GM12878 (cell line): Measurements from ENCODE around the gene CNTN4. TPM values are rescaled to one million over a fixed set of nuclear protein-coding genes. Genes with fewer than 3 reads are reported as not detected.

Experiments used
- ATAC-seq: fragments of 200-7000 bp; cut with Tn5 transposase; 3 replicates; pipeline ENCODE4 v1.9.1; 2020; ENCODE audit warnings: mild to moderate bottlenecking, moderate library complexity
- BruUV-seq: library from RNA; stranded (reverse); fragments of 400-500 nt; replicated peaks from 2 replicates; lab custom pipeline; 2021; lab: Mats Ljungman, UMichigan
- CTCF ChIA-PET: fragments of 300-600 bp; sonication (Branson Sonifier 250); formaldehyde crosslinking; extraction: SDS; loops from one replicate; lab custom pipeline; 2021; ENCODE audit warnings: inconsistent platforms; lab: Yijun Ruan, JAX
- POLR2A ChIA-PET: fragments of 350-600 bp; formaldehyde crosslinking; extraction: SDS; loops from one replicate; lab custom pipeline; 2021; ENCODE audit warnings: inconsistent platforms; lab: Charles Lee
- RAD21 ChIA-PET: fragments of 300-600 bp; sonication (Branson Sonifier 250); formaldehyde crosslinking; loops from one replicate; lab custom pipeline; 2023; ENCODE audit warnings: antibody characterized with exemption; ENCODE audit not compliant: unreplicated experiment; lab: Charles Lee
- SMC1A ChIA-PET: fragments of 300-600 bp; sonication (Branson Sonifier 250); formaldehyde crosslinking; loops from one replicate; lab custom pipeline; 2023; ENCODE audit not compliant: unreplicated experiment, uncharacterized antibody; lab: Charles Lee
- DNase-seq: peaks from one replicate; pipeline ENCODE4 v3.0.0-alpha.2; 2011; ENCODE audit warnings: low read depth, low spot score
- FAIRE-seq: peaks from 3 replicates; lab custom pipeline; 2011; peaks lifted over from hg19 to GRCh38; lab: Jason Lieb, UNC
- H2AFZ ChIP-seq: 2 replicates; pipeline ENCODE4 v1.6.0; 2011; ENCODE audit warnings: low read depth, low read length, control low read depth; ENCODE audit not compliant: control insufficient read depth
- H3K27ac ChIP-seq: 2 replicates; pipeline ENCODE4 v1.5.1; 2011; ENCODE audit warnings: control low read depth; ENCODE audit not compliant: control insufficient read depth, insufficient read depth
- H3K27me3 ChIP-seq, 2 experiments: replicated peaks in 1 of 2; 2 replicates each; pipeline versions ENCODE4 v1.6.0 to v1.6.1; 2011; ENCODE audit warnings: low read length in 1 of 2; ENCODE audit not compliant: control insufficient read depth in 2 of 2, insufficient read depth in 2 of 2
- H3K36me3 ChIP-seq, 2 experiments: 2 replicates each; pipeline ENCODE4 v1.5.1; 2011; ENCODE audit warnings: low read length in 1 of 2; ENCODE audit not compliant: control insufficient read depth in 2 of 2, insufficient read depth in 2 of 2
- H3K4me1 ChIP-seq: 2 replicates; pipeline ENCODE4 v1.6.1; 2011; ENCODE audit warnings: mild to moderate bottlenecking, low read length, moderate library complexity, mixed read lengths; ENCODE audit not compliant: control insufficient read depth, insufficient read depth
- H3K4me2 ChIP-seq: 2 replicates; pipeline ENCODE4 v1.6.0; 2011; ENCODE audit warnings: control low read depth; ENCODE audit not compliant: control insufficient read depth, insufficient read depth
- H3K4me3 ChIP-seq: fragments of 200-600 bp; sonication (generic); 2 replicates; pipeline ENCODE4 v1.5.1; 2016
- H3K79me2 ChIP-seq: 2 replicates; pipeline ENCODE4 v1.6.0; 2011; ENCODE audit warnings: low read length; ENCODE audit not compliant: control insufficient read depth, insufficient read depth
- H3K9ac ChIP-seq: 2 replicates; pipeline ENCODE4 v1.8.0; 2011; ENCODE audit warnings: low read length, control low read depth, mixed read lengths; ENCODE audit not compliant: control insufficient read depth, insufficient read depth
- H3K9me3 ChIP-seq: replicated peaks from 3 replicates; pipeline ENCODE4 v1.5.1; 2011; ENCODE audit warnings: mild to moderate bottlenecking, low read length; ENCODE audit not compliant: control insufficient read depth, insufficient read depth
- H4K20me1 ChIP-seq: 2 replicates; pipeline ENCODE4 v1.6.0; 2011; ENCODE audit not compliant: control insufficient read depth, insufficient read depth
- GATAD2B ChIP-seq: fragments of 450-650 bp; conservative IDR thresholded peaks from 2 replicates; pipeline ENCODE4 v1.6.1; 2017; ENCODE audit warnings: low read depth, mild to moderate bottlenecking, moderate library complexity
- HCFC1 ChIP-seq: fragments of 150-350 bp; IDR thresholded peaks from 2 replicates; pipeline ENCODE4 v1.6.1; 2014; ENCODE audit warnings: low read length
- REST ChIP-seq: IDR thresholded peaks from 2 replicates; pipeline ENCODE4 v1.6.1; 2012; ENCODE audit warnings: mild to moderate bottlenecking, low read depth, low read length
- TBL1XR1 ChIP-seq: IDR thresholded peaks from 2 replicates; pipeline ENCODE4 v1.6.1; 2012; ENCODE audit warnings: low read depth, low read length, improper control_type of control experiment
- ZNF274 ChIP-seq: IDR thresholded peaks from one replicate; pipeline ENCODE4 v1.8.0; 2011; ENCODE audit not compliant: insufficient read length, insufficient read depth
- in situ Hi-C: fragments of 300-500 bp; cut with MboI; formaldehyde crosslinking; loops from 9 replicates; pipeline ENCODE4 v1.14.3; 2018; ENCODE audit warnings: mixed read lengths
- intact Hi-C: fragments of 100-400 bp; cut with micrococcal nuclease; formaldehyde crosslinking; loops from one replicate; pipeline ENCODE4 v1.14.2; 2022; ENCODE audit not compliant: unreplicated experiment
- polyA plus RNA-seq, 11 experiments: library from polyadenylated mRNA; depleted of rRNA in 4 of 11; unstranded in 6 of 11; stranded (reverse) in 5 of 11; fragments of >200 nt; fragmentation: Nextera tagmentation in 4 of 11; fragmentation: Illumina TruSeq in 1 of 11; extraction: Ambion mirVana in 4 of 11; extraction: Trizol in 1 of 11; gene quantifications; 1 replicate in 1 of 11; 2 replicates in 10 of 11; pipeline versions ENCODE4 v1.2.1 to v1.2.3, GENCODE V29; 2011 to 2016; ENCODE audit warnings: inconsistent platforms in 2 of 11, missing spikeins in 2 of 11, low read depth in 1 of 11
- total RNA-seq, 4 experiments: library from RNA; depleted of rRNA in 3 of 4; stranded (reverse); fragments of >200 nt in 3 of 4; fragmentation: Illumina TruSeq in 1 of 4; extraction: Trizol in 1 of 4; gene quantifications; 2 replicates each; pipeline versions ENCODE4 v1.2.1 to v1.2.3, GENCODE V29; 2013 to 2021
- TF ChIP-seq, protein P1 (sequence below): fragments of 450-650 bp; IDR thresholded peaks from 2 replicates; pipeline ENCODE4 v1.6.1; 2017; ENCODE audit warnings: mild to moderate bottlenecking

CNTN4 gene
- total and polyA plus RNA-seq, 10 of the 15 experiments (the other 5 are each of a cell fraction or from before 2014, with no cell fraction given), result 0.05 to 0.43 (median 0.15) TPM; not detected in 1

DNA sequence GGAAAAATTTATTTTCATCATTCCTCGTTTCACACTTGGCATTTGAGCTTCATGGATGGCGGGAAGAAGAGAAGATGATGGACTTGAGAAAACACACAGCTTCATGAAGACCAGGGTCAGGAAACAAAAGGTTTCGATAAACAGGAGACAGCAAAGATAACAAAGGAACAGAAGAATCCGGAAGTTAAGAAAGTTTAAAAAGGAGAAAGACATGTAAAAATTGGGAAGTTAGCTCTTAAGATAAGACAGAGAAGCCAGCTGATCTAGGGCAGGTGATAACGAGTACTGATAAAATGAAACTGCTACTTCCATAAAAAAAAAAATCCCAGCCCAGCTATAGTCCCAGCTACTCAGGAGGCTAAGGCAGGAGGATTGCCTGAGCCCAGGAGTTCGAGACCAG is 987.6 kb downstream of the CNTN4 start (continued):
- TF ChIP-seq ZNF274 (no peak), HCFC1 (no peak), TBL1XR1 (no peak)

- ATAC-seq, result no peak
- no TSS peak for BruUV-seq
- peaks cover 34% of the 10 kb centered on the region for H3K4me1 ChIP-seq
- H2AFZ ChIP-seq, result no peak overlapping the region
- CTCF ChIA-PET, result interaction anchor here (0.6 kb wide), 1 partner anchor 70 kb away, joined by 4 read pairs; no protein-coding TSS in a partner anchor
- H3K27ac ChIP-seq, result no peak overlapping the region
- FAIRE-seq, result no peak
- no peak overlapping the region for H3K4me3 ChIP-seq
- H3K9me3 ChIP-seq, result no peaks in the 10 kb centered on the region; the same call in 2 of the 3 replicates
- H4K20me1 ChIP-seq, result no peaks in the 10 kb centered on the region
- POLR2A ChIA-PET, result no interaction called here
- no peak overlapping the region for H3K9ac ChIP-seq
- SMC1A ChIA-PET, result interaction anchor here (1.4 kb wide), 1 partner anchor 21 kb away, joined by 4 read pairs; no protein-coding TSS in a partner anchor
- RAD21 ChIA-PET, result no interaction called here
- no peaks in the 10 kb centered on the region for H3K27me3 ChIP-seq
- H3K79me2 ChIP-seq, result no peaks in the 10 kb centered on the region
- no peak for DNase-seq
- no peaks in the 10 kb centered on the region for H3K36me3 ChIP-seq
- in situ Hi-C loops, result no loop called here
- TF ChIP-seq REST, result peak; percentile 12; the same call in 1 of the 2 replicates
- TF ChIP-seq GATAD2B, result no peak
- TF ChIP-seq, protein P1, sequence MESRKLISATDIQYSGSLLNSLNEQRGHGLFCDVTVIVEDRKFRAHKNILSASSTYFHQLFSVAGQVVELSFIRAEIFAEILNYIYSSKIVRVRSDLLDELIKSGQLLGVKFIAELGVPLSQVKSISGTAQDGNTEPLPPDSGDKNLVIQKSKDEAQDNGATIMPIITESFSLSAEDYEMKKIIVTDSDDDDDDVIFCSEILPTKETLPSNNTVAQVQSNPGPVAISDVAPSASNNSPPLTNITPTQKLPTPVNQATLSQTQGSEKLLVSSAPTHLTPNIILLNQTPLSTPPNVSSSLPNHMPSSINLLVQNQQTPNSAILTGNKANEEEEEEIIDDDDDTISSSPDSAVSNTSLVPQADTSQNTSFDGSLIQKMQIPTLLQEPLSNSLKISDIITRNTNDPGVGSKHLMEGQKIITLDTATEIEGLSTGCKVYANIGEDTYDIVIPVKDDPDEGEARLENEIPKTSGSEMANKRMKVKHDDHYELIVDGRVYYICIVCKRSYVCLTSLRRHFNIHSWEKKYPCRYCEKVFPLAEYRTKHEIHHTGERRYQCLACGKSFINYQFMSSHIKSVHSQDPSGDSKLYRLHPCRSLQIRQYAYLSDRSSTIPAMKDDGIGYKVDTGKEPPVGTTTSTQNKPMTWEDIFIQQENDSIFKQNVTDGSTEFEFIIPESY, result no peak
- TF ChIP-seq, all 136 proteins: peak for 1
- no peak overlapping the region for H3K4me2 ChIP-seq
- intact Hi-C loops, result no loop called here
Observed at GRCh38 chr3:3087279-3087678, 988.6 kb downstream of the CNTN4 start.
